ENCODE results near the gene HOXD3. TPM values are rescaled to one million over a fixed set of nuclear protein-coding genes. Genes with fewer than 3 reads are reported as not detected.
A peak's percentile ranks its signal among the peaks of the same experiment; 100 is the strongest.

The HOXD3 gene
- total RNA-seq, 4 donors from 2014 or later, result 0.36 to 1.7 (median 0.64) TPM; not detected in 1

DNA sequence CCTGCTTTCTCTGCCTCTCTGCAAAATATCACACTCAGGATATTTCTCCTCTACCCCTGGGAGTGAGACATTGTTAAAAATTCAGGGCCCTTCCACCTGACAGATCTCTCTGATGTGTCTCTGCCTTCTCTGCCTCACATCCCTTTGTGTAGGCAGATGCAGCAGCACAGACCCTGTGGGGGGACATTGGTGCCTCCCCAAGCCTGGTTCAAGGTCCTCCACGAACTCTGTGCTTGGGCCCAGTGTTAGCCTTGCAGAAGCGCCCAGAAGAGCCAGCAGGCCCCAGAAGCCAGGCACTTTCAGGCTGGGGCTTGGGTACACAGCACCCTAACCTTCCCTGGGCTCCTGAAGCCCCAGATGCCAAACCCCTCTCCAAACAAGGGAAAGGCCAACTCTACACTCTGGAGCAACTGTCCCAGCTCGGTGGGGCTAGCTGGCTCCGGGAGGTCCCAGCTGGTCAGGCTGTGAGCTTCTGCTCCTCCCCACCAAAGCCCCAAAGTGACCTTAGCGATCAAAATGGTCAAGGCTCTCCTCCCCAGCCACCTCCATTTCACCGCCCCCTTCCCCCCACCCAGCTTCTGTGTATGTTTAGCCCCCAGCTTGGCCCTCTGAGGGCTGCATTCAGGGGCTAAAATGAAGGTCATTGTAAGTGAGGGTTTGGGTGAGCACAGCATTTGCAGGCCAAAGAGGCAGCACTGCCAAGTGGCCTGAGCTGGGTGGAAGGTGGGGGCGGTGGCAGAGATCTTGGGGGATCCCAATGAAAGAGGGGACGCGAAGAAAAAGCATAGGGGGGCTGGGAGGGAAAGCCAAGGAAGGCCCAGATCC, 31.9 kb upstream of the HOXD3 start:
- Histone ChIP-seq H3K4me3 (no peak overlapping the region), H3K27me3 (peaks cover 31 to 74% (median 64%) of the 10 kb centered on the region in 3 donors), H3K27ac (no peak overlapping the region), H3K9me3 (no peaks in the 10 kb centered on the region), H3K4me1 (peaks cover 6 to 11% of the 10 kb centered on the region in 2 donors), H3K36me3 (no peaks in the 10 kb centered on the region)
- intact Hi-C loops (cut with DNase I; ENCODE audit: low total_unique reads) (loop anchor here (5.0 to 10.0 kb wide), 3 partner anchors 527 to 1020 kb away; no protein-coding TSS in a partner anchor), in situ Hi-C loops (cut with MboI; ENCODE audit: low sequenced_read_pairs in 4 of 4) (loop anchor here (5.0 to 25.0 kb wide), 8 partner anchors 327 to 1037 kb away; no protein-coding TSS in a partner anchor)
- no peak for ATAC-seq
- no peak for DNase-seq
- TF ChIP-seq, protein P1, sequence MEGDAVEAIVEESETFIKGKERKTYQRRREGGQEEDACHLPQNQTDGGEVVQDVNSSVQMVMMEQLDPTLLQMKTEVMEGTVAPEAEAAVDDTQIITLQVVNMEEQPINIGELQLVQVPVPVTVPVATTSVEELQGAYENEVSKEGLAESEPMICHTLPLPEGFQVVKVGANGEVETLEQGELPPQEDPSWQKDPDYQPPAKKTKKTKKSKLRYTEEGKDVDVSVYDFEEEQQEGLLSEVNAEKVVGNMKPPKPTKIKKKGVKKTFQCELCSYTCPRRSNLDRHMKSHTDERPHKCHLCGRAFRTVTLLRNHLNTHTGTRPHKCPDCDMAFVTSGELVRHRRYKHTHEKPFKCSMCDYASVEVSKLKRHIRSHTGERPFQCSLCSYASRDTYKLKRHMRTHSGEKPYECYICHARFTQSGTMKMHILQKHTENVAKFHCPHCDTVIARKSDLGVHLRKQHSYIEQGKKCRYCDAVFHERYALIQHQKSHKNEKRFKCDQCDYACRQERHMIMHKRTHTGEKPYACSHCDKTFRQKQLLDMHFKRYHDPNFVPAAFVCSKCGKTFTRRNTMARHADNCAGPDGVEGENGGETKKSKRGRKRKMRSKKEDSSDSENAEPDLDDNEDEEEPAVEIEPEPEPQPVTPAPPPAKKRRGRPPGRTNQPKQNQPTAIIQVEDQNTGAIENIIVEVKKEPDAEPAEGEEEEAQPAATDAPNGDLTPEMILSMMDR (IDR thresholded peaks at IDR 0.05 in 4 of 5, conservative IDR thresholded peaks at IDR 0.05 in 1 of 5), result no peak
- no peak for TF ChIP-seq POLR2A (IDR thresholded peaks at IDR 0.05)

DNA sequence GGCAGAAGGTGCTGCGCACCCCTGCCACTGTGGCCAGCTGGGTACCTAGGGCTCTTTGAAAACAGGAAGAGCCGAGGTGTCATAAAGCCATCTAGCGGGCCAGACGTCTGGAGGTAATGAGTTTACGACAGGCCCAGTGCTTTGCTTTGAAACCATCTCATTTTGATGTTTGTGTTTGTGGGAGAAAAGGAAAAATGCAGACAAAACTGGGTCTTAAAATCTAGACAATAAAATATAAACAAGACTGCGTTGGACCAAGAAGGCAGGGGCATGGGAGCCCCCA, 31.4 kb upstream of the HOXD3 start:
- Histone ChIP-seq H3K4me1 (peaks cover 6 to 11% of the 10 kb centered on the region in 2 donors), H3K27me3 (peaks cover 25 to 74% (median 59%) of the 10 kb centered on the region in 3 donors), H3K9me3 (no peaks in the 10 kb centered on the region), H3K4me3 (no peak overlapping the region), H3K36me3 (no peaks in the 10 kb centered on the region), H3K27ac (no peak overlapping the region)
- ATAC-seq (no peak), DNase-seq (no peak)
- no peak for TF ChIP-seq POLR2A (IDR thresholded peaks at IDR 0.05)
- TF ChIP-seq, protein P1 (IDR thresholded peaks at IDR 0.05 in 4 of 5, conservative IDR thresholded peaks at IDR 0.05 in 1 of 5), result no peak
- intact Hi-C loops (cut with DNase I; ENCODE audit: low total_unique reads) (loop anchor here (2.0 to 10.0 kb wide), 4 partner anchors 513 to 1019 kb away; no protein-coding TSS in a partner anchor), in situ Hi-C loops (cut with MboI; ENCODE audit: low sequenced_read_pairs in 4 of 4) (loop anchor here (5.0 to 25.0 kb wide), 8 partner anchors 327 to 1037 kb away; no protein-coding TSS in a partner anchor)

DNA sequence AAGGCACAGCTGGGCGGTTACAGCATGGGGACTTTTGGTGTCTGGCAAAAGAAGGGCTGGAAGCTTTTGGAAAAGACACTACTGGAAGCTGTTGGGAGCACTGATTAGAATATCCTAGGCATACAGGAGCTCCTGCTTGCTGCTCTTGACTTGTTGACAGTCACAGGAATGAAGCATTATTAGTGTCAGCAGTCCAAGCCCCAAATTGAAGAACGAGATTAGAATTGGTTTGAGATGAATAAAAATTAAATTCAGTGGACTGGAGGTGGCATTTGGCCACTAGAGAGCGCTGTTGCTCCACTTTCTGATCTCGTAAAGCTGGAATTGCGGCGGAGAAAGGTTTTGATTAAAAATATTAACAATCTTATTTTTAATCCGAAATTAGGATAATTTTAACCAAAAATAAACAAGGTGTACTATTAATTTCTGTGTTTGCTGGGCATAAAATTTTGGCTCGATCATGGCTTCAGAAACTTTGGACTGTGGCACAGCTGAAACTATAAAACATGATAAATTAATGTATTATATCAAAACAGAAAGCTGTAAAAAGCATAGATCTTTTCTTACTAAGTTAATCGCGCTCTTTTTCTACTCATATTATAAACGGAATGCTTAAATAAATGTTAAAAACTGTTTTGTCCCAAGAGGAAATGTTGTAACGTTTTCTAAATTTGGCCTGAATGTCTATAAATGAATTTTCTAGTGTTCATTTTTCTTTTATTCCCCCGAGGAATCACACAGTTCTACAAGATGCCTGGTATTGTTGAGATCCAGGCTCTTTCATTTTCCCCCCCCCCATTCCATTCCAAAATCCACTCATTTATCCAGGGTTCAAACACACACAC, 30.0 kb upstream of the HOXD3 start:
- Histone ChIP-seq H3K27me3 (peaks cover 11 to 70% (median 55%) of the 10 kb centered on the region in 3 donors), H3K9me3 (no peaks in the 10 kb centered on the region), H3K27ac (peak overlapping the region in 1 of 4 donors; percentile 87), H3K4me1 (peaks cover 6 to 7% of the 10 kb centered on the region in 2 donors), H3K36me3 (no peaks in the 10 kb centered on the region), H3K4me3 (peak overlapping the region in 3 of 4 donors; percentile 17 to 29 (median 27))
- ATAC-seq (no peak), DNase-seq (peak in 1 of 2 donors; percentile 42)
- TF ChIP-seq, protein P1 (IDR thresholded peaks at IDR 0.05 in 4 of 5, conservative IDR thresholded peaks at IDR 0.05 in 1 of 5), result peak; percentile 76 to 95 (median 85)
- TF ChIP-seq POLR2A (IDR thresholded peaks at IDR 0.05), result no peak
- in situ Hi-C loops (cut with MboI; ENCODE audit: low sequenced_read_pairs in 4 of 4) (loop anchor here (5.0 to 25.0 kb wide), 8 partner anchors 325 to 1035 kb away; no protein-coding TSS in a partner anchor), intact Hi-C loops (cut with DNase I; ENCODE audit: low total_unique reads) (loop anchor here (1.0 to 10.0 kb wide), 5 partner anchors 328 to 1018 kb away; no protein-coding TSS in a partner anchor)

DNA sequence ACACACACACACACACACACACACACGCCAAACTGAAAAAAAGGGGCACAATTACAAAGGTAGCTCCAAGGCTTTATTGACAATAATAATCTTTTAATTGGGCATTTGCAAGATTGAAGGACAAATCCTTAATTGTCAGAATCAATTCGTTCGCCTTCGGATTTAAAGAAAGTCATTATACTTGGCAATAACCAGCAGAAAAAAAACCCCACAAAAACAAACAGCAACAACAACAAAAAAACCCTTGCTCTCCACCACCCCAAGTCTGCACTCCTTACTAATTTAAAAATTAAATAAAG, 29.4 kb upstream of the HOXD3 start:
- in situ Hi-C loops (cut with MboI; ENCODE audit: low sequenced_read_pairs in 4 of 4), result loop anchor here (5.0 to 25.0 kb wide), 8 partner anchors 325 to 1035 kb away; no protein-coding TSS in a partner anchor
- no peak overlapping the region for H3K4me3 ChIP-seq
- H3K27me3 ChIP-seq, result peaks cover 7 to 68% (median 51%) of the 10 kb centered on the region in 3 donors
- no peak for DNase-seq
- H3K36me3 ChIP-seq, result no peaks in the 10 kb centered on the region
- no peak for ATAC-seq
- H3K27ac ChIP-seq, result peak overlapping the region in 3 of 4 donors; percentile 83 to 87 (median 85)
- no peak for TF ChIP-seq POLR2A (IDR thresholded peaks at IDR 0.05)
- TF ChIP-seq, protein P1 (IDR thresholded peaks at IDR 0.05 in 4 of 5, conservative IDR thresholded peaks at IDR 0.05 in 1 of 5), result no peak
- intact Hi-C loops (cut with DNase I; ENCODE audit: low total_unique reads), result loop anchor here (1.0 to 10.0 kb wide), 6 partner anchors 328 to 1017 kb away; no protein-coding TSS in a partner anchor
- no peaks in the 10 kb centered on the region for H3K9me3 ChIP-seq
- peaks cover 6 to 7% of the 10 kb centered on the region in 2 donors for H3K4me1 ChIP-seq
